DOHH2 (cell line): ENCODE data around the gene RFPL3.

Experiments
- H3F3A ChIP-seq: fragments of 200-600 bp; sonication (generic), shearing (Covaris generic); 2 replicates; pipeline ENCODE4 v1.6.0; 2016; ENCODE audit warnings: antibody characterized with exemption, mild to moderate bottlenecking; ENCODE audit not compliant: control insufficient read depth, insufficient read depth
- H3K27ac ChIP-seq: fragments of 200-600 bp; sonication (generic); 2 replicates; pipeline ENCODE4 v1.5.1; 2014; ENCODE audit warnings: low read depth, mild to moderate bottlenecking, low read length, moderate library complexity
- H3K27me3 ChIP-seq: fragments of 200-600 bp; sonication (generic); 2 replicates; pipeline ENCODE4 v1.6.1; 2014; ENCODE audit warnings: mild to moderate bottlenecking, low read length, mixed read lengths; ENCODE audit not compliant: control insufficient read depth
- H3K36me3 ChIP-seq: fragments of 200-600 bp; sonication (generic); 2 replicates; pipeline ENCODE4 v1.6.1; 2014; ENCODE audit warnings: mild to moderate bottlenecking, low read length, moderate library complexity, mixed read lengths; ENCODE audit not compliant: control insufficient read depth
- H3K4me1 ChIP-seq: fragments of 200-600 bp; sonication (generic); 2 replicates; pipeline ENCODE4 v1.6.1; 2014; ENCODE audit warnings: mild to moderate bottlenecking, low read length, mixed read lengths; ENCODE audit not compliant: control insufficient read depth
- H3K4me2 ChIP-seq: fragments of 200-600 bp; sonication (generic); 2 replicates; pipeline ENCODE4 v1.6.0; 2014; ENCODE audit warnings: mild to moderate bottlenecking, low read length, moderate library complexity
- H3K4me3 ChIP-seq: fragments of 200-600 bp; sonication (generic); 2 replicates; pipeline ENCODE4 v1.5.1; 2014; ENCODE audit warnings: mild to moderate bottlenecking, low read length, mixed read lengths
- H3K79me2 ChIP-seq: fragments of 200-600 bp; sonication (generic); 2 replicates; pipeline ENCODE4 v1.6.1; 2014; ENCODE audit warnings: mild to moderate bottlenecking, low read length, mixed read lengths; ENCODE audit not compliant: control insufficient read depth
- H3K9me2 ChIP-seq: fragments of 200-600 bp; sonication (generic); replicated peaks from 2 replicates; pipeline ENCODE4 v1.6.1; 2014; ENCODE audit warnings: mild to moderate bottlenecking, low read length, mixed read lengths; ENCODE audit not compliant: control insufficient read depth
- H3K9me3 ChIP-seq: fragments of 200-600 bp; sonication (generic); 2 replicates; pipeline ENCODE4 v1.6.1; 2014; ENCODE audit warnings: antibody characterized with exemption, low read length, mixed read lengths; ENCODE audit not compliant: control insufficient read depth, insufficient read depth
- H4K20me1 ChIP-seq: fragments of 200-600 bp; sonication (generic); 2 replicates; pipeline ENCODE4 v1.6.0; 2014; ENCODE audit warnings: low read depth, mild to moderate bottlenecking, antibody characterized with exemption, low read length, moderate library complexity; ENCODE audit not compliant: control insufficient read depth, insufficient read depth
- CTCF ChIP-seq: fragments of 200-600 bp; sonication (generic); IDR thresholded peaks from one replicate; pipeline ENCODE4 v1.5.1; 2014; ENCODE audit warnings: antibody characterized with exemption, mild to moderate bottlenecking, low read depth, low read length; ENCODE audit not compliant: poor library complexity, severe bottlenecking
- EZH2phosphoT487 ChIP-seq: fragments of 200-600 bp; sonication (generic); IDR thresholded peaks from 2 replicates; pipeline ENCODE4 v1.6.1; 2017; ENCODE audit warnings: borderline replicate concordance, mild to moderate bottlenecking, antibody characterized with exemption, low read length, moderate library complexity, mixed read lengths

RFPL3 gene

GRCh38 chr22:32407936-32408335 is 50.3 kb downstream of the RFPL3 start:
- peaks cover 47% of the 10 kb centered on the region for H3K36me3 ChIP-seq
- no peaks in the 10 kb centered on the region for H3K9me3 ChIP-seq
- TF ChIP-seq EZH2phosphoT487, result no peak
- TF ChIP-seq CTCF, result no peak
- H3K9me2 ChIP-seq, result no peaks in the 10 kb centered on the region
- H3K79me2 ChIP-seq, result peaks cover 41% of the 10 kb centered on the region
- no peaks in the 10 kb centered on the region for H3K27me3 ChIP-seq
- H4K20me1 ChIP-seq, result peaks cover 3% of the 10 kb centered on the region; the same call in 1 of the 2 replicates
- H3K27ac ChIP-seq, result no peak overlapping the region
- H3K4me3 ChIP-seq, result 0 out of 2 replicates have a peak overlapping the region, but pooled peaks have one; percentile 1
- peaks cover 37% of the 10 kb centered on the region for H3K4me1 ChIP-seq
- H3F3A ChIP-seq, result 0 out of 2 replicates have a peak, but pooled peaks cover 3% of the 10 kb centered on the region
- H3K4me2 ChIP-seq, result peak overlapping the region; percentile 33

DNA sequence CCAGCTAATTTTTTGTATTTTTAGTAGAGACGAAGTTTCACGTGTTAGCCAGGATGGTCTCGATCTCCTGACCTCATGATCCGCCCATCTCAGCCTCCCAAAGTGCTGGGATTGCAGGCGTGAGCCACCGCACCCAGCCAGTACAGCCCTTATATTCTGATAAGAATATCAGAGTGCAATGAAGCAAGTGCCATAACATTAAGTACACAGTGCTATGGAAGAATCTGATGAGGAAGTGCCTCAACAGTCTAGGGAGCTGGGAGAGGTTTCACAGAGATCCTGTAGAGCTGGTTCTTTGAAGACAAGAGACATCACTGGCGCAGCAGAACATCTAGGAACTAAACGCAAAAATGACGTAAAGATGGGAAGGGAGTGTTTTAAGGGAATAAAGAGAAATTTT is 52.3 kb downstream of the RFPL3 start:
- Histone ChIP-seq H3K4me2 (no peak overlapping the region), H3K27ac (no peak overlapping the region), H3K9me2 (no peaks in the 10 kb centered on the region), H4K20me1 (peaks cover 3% of the 10 kb centered on the region; the same call in 1 of the 2 replicates), H3F3A (0 out of 2 replicates have a peak, but pooled peaks cover 3% of the 10 kb centered on the region), H3K4me1 (peaks cover 37% of the 10 kb centered on the region), H3K4me3 (no peak overlapping the region), H3K36me3 (peaks cover 37% of the 10 kb centered on the region), H3K27me3 (no peaks in the 10 kb centered on the region), H3K79me2 (peaks cover 41% of the 10 kb centered on the region), H3K9me3 (no peaks in the 10 kb centered on the region)
- TF ChIP-seq EZH2phosphoT487, result no peak
- no peak for TF ChIP-seq CTCF

- H3K9me2 ChIP-seq, result no peaks in the 10 kb centered on the region
- peak overlapping the region; percentile 87 for H3K4me3 ChIP-seq
- H3F3A ChIP-seq, result 0 out of 2 replicates have a peak, but pooled peaks cover 3% of the 10 kb centered on the region
- peaks cover 32% of the 10 kb centered on the region for H3K36me3 ChIP-seq
- peaks cover 41% of the 10 kb centered on the region for H3K79me2 ChIP-seq
- TF ChIP-seq EZH2phosphoT487 (no peak), CTCF (no peak)
- H4K20me1 ChIP-seq, result peaks cover 3% of the 10 kb centered on the region; the same call in 1 of the 2 replicates
- no peaks in the 10 kb centered on the region for H3K9me3 ChIP-seq
- no peaks in the 10 kb centered on the region for H3K27me3 ChIP-seq
- peak overlapping the region; percentile 71 for H3K4me2 ChIP-seq
- H3K4me1 ChIP-seq, result peaks cover 37% of the 10 kb centered on the region
- H3K27ac ChIP-seq, result no peak overlapping the region
Observed at GRCh38 chr22:32410459-32410858, 52.8 kb downstream of the RFPL3 start.
